K562 (cell line): Measurements from ENCODE around the gene TP53I3. TPM values are rescaled to one million over a fixed set of nuclear protein-coding genes. Genes with fewer than 3 reads are reported as not detected.

Experiments
- ATF6 ChIP-seq: sonication (generic); formaldehyde crosslinking; IDR thresholded peaks from 2 replicates; pipeline ENCODE4 v1.4.0; 2020; ENCODE audit warnings: mild to moderate bottlenecking, missing genetic modification reagents
- CBX1 ChIP-seq: sonication (generic); IDR thresholded peaks from 2 replicates; pipeline ENCODE4 v1.6.1; 2016; ENCODE audit warnings: antibody characterized with exemption, low read depth, mild to moderate bottlenecking
- CLOCK ChIP-seq: fragments of 250-450 bp; sonication (Bioruptor Pico); IDR thresholded peaks from 2 replicates; pipeline ENCODE4 v1.4.0; 2020; ENCODE audit warnings: mild to moderate bottlenecking, moderate library complexity, borderline replicate concordance
- DNMT1 ChIP-seq: fragments of 450-650 bp; IDR thresholded peaks from 2 replicates; pipeline ENCODE4 v1.6.1; 2016; ENCODE audit warnings: antibody characterized with exemption, mild to moderate bottlenecking
- GMEB1 ChIP-seq: fragments of 250-450 bp; sonication (Bioruptor Pico); IDR thresholded peaks from 2 replicates; pipeline ENCODE4 v1.4.0; 2020; ENCODE audit warnings: mild to moderate bottlenecking
- HMGXB4 ChIP-seq: sonication (generic); formaldehyde crosslinking; IDR thresholded peaks from 2 replicates; pipeline ENCODE4 v1.8.1; 2023; ENCODE audit warnings: mild to moderate bottlenecking, missing genetic modification reagents
- ILF3 ChIP-seq: fragments of 450-650 bp; IDR thresholded peaks from 2 replicates; pipeline ENCODE4 v1.6.1; 2018; ENCODE audit warnings: antibody characterized with exemption, mild to moderate bottlenecking, moderate library complexity, borderline replicate concordance
- NFYB ChIP-seq: IDR thresholded peaks from 2 replicates; pipeline ENCODE4 v1.6.1; 2011; ENCODE audit warnings: mild to moderate bottlenecking, moderate library complexity; ENCODE audit not compliant: insufficient read length; ENCODE audit errors: extremely low read depth
- PRMT5 ChIP-seq: sonication (generic); formaldehyde crosslinking; IDR thresholded peaks from 2 replicates; pipeline ENCODE4 v1.5.0; 2020; ENCODE audit warnings: missing genetic modification reagents
- SIRT6 ChIP-seq: IDR thresholded peaks from one replicate; pipeline ENCODE4 v1.6.1; 2012; ENCODE audit warnings: low read depth, mild to moderate bottlenecking, control low read depth, inconsistent platforms, low read length, moderate library complexity
- SNIP1 ChIP-seq: fragments of 450-650 bp; IDR thresholded peaks from 2 replicates; pipeline ENCODE4 v1.7.1; 2017; ENCODE audit warnings: low read depth, mild to moderate bottlenecking
- TFAP4 ChIP-seq: sonication (generic); formaldehyde crosslinking; IDR thresholded peaks from 2 replicates; pipeline ENCODE4 v1.8.0; 2022; ENCODE audit warnings: missing genetic modification reagents, mild to moderate bottlenecking, moderate library complexity, borderline replicate concordance
- XRCC4 ChIP-seq: IDR thresholded peaks from one replicate; pipeline ENCODE4 v1.6.1; 2011; ENCODE audit not compliant: insufficient read depth, insufficient read length; ENCODE audit errors: extremely low read depth
- ZEB2 ChIP-seq: fragments of 450-650 bp; IDR thresholded peaks from 2 replicates; pipeline ENCODE4 v1.6.1; 2016
- ZNF444 ChIP-seq: fragments of 250-450 bp; sonication (Bioruptor Pico); IDR thresholded peaks from 2 replicates; pipeline ENCODE4 v1.4.0; 2020; ENCODE audit warnings: mild to moderate bottlenecking, moderate library complexity
- ZNF57 ChIP-seq: fragments of 450-650 bp; formaldehyde crosslinking; IDR thresholded peaks from 2 replicates; pipeline ENCODE4 v1.4.0; 2020; ENCODE audit warnings: mild to moderate bottlenecking, moderate library complexity
- ZNF785 ChIP-seq: fragments of 250-450 bp; sonication (Bioruptor Pico); IDR thresholded peaks from 2 replicates; pipeline ENCODE4 v1.4.0; 2020; ENCODE audit warnings: mild to moderate bottlenecking
- polyA plus RNA-seq, 8 experiments: library from polyadenylated mRNA; depleted of rRNA in 4 of 8; stranded (reverse) in 5 of 8; unstranded in 3 of 8; fragments of >200 nt; fragmentation: Nextera tagmentation in 2 of 8; fragmentation: Illumina TruSeq in 1 of 8; extraction: Ambion mirVana in 2 of 8; extraction: Trizol in 1 of 8; gene quantifications; 2 replicates each; pipeline versions ENCODE4 v1.2.1 to v1.2.3, GENCODE V29; 2011 to 2014; ENCODE audit warnings: inconsistent platforms in 1 of 8, missing spikeins in 1 of 8
- total RNA-seq, 7 experiments: library from RNA; depleted of rRNA in 6 of 7; stranded (reverse); fragments of >200 nt in 6 of 7; fragmentation: Illumina TruSeq in 2 of 7; extraction: Trizol in 2 of 7; gene quantifications; 2 replicates each; pipeline versions ENCODE4 v1.2.1 to v1.2.3, GENCODE V29; 2011 to 2021; ENCODE audit warnings: low replicate concordance in 1 of 7

The TP53I3 gene
- total and polyA plus RNA-seq, 9 of the 15 experiments (the other 6 are each of a cell fraction or from before 2014, with no cell fraction given), result 0.65 to 9.5 (median 5.6) TPM

GRCh38 chr2:24046930-24047702 lies 37.5 kb downstream of the TP53I3 start, which contains the start of gene WDCP (continued):
- TF ChIP-seq SIRT6 (no peak), NFYB (peak; percentile 98), GMEB1 (CRISPR knock-in tag) (no peak), ZNF785 (CRISPR knock-in tag) (no peak), CLOCK (CRISPR knock-in tag) (no peak), TFAP4 (CRISPR knock-in tag) (peak; percentile 51; the same call in 1 of the 2 replicates), ZNF57 (CRISPR knock-in tag) (no peak), ZEB2 (no peak), ILF3 (no peak), ZNF444 (CRISPR knock-in tag) (no peak), PRMT5 (no peak), CBX1 (no peak), DNMT1 (no peak), ATF6 (CRISPR knock-in tag) (no peak), HMGXB4 (CRISPR knock-in tag) (no peak), XRCC4 (no peak), SNIP1 (peak; percentile 44; the same call in 1 of the 2 replicates)
